CD4-positive, CD25-positive, alpha-beta regulatory T cell (primary cell): ENCODE results near the gene PDZD2. TPM values are rescaled to one million over a fixed set of nuclear protein-coding genes. Genes with fewer than 3 reads are reported as not detected.

ENCODE experiments used
- ATAC-seq, 2 donors: fragments of 150-1000 bp; cut with Tn5 transposase; one replicate each; pipeline ENCODE4 v1.10.0; 2021; ENCODE audit warnings: low read depth in 2 of 2, moderate number of reproducible peaks in 2 of 2, moderate library complexity in 1 of 2
- DNase-seq, 3 donors: peaks; one replicate each; pipeline versions ENCODE4 v3.0.0 to v3.0.0-alpha.2; 2012 to 2022; ENCODE audit warnings: mixed read lengths in 1 of 3
- H3K27ac ChIP-seq: one replicate; pipeline ENCODE4 v1.7.0; 2013; ENCODE audit warnings: mild to moderate bottlenecking, low read length; ENCODE audit not compliant: insufficient read depth, poor library complexity, severe bottlenecking
- H3K27me3 ChIP-seq: one replicate; pipeline ENCODE4 v1.7.0; 2013; ENCODE audit warnings: low read length; ENCODE audit not compliant: control insufficient read depth, insufficient read depth
- H3K36me3 ChIP-seq: one replicate; pipeline ENCODE4 v1.7.0; 2013; ENCODE audit warnings: mild to moderate bottlenecking, low read length, moderate library complexity; ENCODE audit not compliant: control insufficient read depth, insufficient read depth
- H3K4me1 ChIP-seq: 2 replicates; pipeline ENCODE4 v1.7.0; 2013; ENCODE audit warnings: mild to moderate bottlenecking, low read length; ENCODE audit not compliant: insufficient read depth, control insufficient read depth, poor library complexity, severe bottlenecking
- H3K4me3 ChIP-seq: one replicate; pipeline ENCODE4 v1.7.0; 2013; ENCODE audit warnings: low read depth, mild to moderate bottlenecking, low read length, moderate library complexity
- H3K9me3 ChIP-seq, 2 experiments: 1 replicate in 1 of 2; 2 replicates in 1 of 2; pipeline ENCODE4 v1.7.0; 2013; ENCODE audit warnings: low read length in 2 of 2, mild to moderate bottlenecking in 1 of 2, moderate library complexity in 1 of 2; ENCODE audit not compliant: control insufficient read depth in 2 of 2
- H3K27ac Mint-ChIP-seq, 3 donors: one replicate each; pipeline ENCODE4 v1.8.0; 2020 to 2022; ENCODE audit warnings: mild to moderate bottlenecking in 3 of 3, mixed read lengths in 3 of 3, moderate library complexity in 2 of 3
- H3K27me3 Mint-ChIP-seq: one replicate; pipeline ENCODE4 v1.8.0; 2022; ENCODE audit warnings: mild to moderate bottlenecking, mixed read lengths
- H3K36me3 Mint-ChIP-seq: one replicate; pipeline ENCODE4 v1.8.0; 2020; ENCODE audit warnings: mixed read lengths
- H3K4me1 Mint-ChIP-seq, 4 donors: one replicate each; pipeline ENCODE4 v1.8.0; 2020 to 2022; ENCODE audit warnings: mixed read lengths in 4 of 4, mild to moderate bottlenecking in 1 of 4
- H3K4me3 Mint-ChIP-seq, 4 donors: one replicate each; pipeline ENCODE4 v1.8.0; 2020 to 2022; ENCODE audit warnings: mild to moderate bottlenecking in 4 of 4, mixed read lengths in 4 of 4, moderate library complexity in 3 of 4
- H3K9me3 Mint-ChIP-seq, 7 donors: one replicate each; pipeline ENCODE4 v1.8.0; 2020 to 2022; ENCODE audit warnings: mixed read lengths in 7 of 7, mild to moderate bottlenecking in 3 of 7, moderate library complexity in 2 of 7
- polyA plus RNA-seq, 4 donors: library from polyadenylated mRNA; unstranded; fragments of 300-500 nt; fragmentation: Illumina TruSeq; gene quantifications; one replicate each; pipeline ENCODE4 v1.2.3, GENCODE V29; 2021
- total RNA-seq: library from RNA; stranded (reverse); gene quantifications from one replicate; pipeline ENCODE4 v1.2.3, GENCODE V29; 2022

Gene PDZD2
- total and polyA plus RNA-seq, 5 donors from 2014 or later, result 0.06 to 1.3 (median 0.25) TPM

GRCh38 chr5:31996909-31997308 lies 358.0 kb downstream of the PDZD2 start:
- Mint-ChIP-seq H3K27ac (no peak overlapping the region), H3K4me3 (no peak overlapping the region), H3K4me1 (no peaks in the 10 kb centered on the region), H3K27me3 (peaks cover 5% of the 10 kb centered on the region), H3K9me3 (peaks cover 0 to 2% (median 0%) of the 10 kb centered on the region in 7 donors), H3K36me3 (no peaks in the 10 kb centered on the region)
- ATAC-seq (no peak), DNase-seq (no peak)
- no peak overlapping the region for H3K4me3 ChIP-seq
- no peak overlapping the region for H3K27ac ChIP-seq
- H3K27me3 ChIP-seq, result no peaks in the 10 kb centered on the region
- H3K9me3 ChIP-seq, result no peaks in the 10 kb centered on the region
- no peaks in the 10 kb centered on the region for H3K36me3 ChIP-seq
- H3K4me1 ChIP-seq, result no peaks in the 10 kb centered on the region

- no peaks in the 10 kb centered on the region for H3K4me1 ChIP-seq
- H3K4me1 Mint-ChIP-seq, result no peaks in the 10 kb centered on the region
- no peak overlapping the region for H3K4me3 Mint-ChIP-seq
- no peaks in the 10 kb centered on the region for H3K36me3 ChIP-seq
- H3K27ac Mint-ChIP-seq, result no peak overlapping the region
- H3K9me3 Mint-ChIP-seq, result peaks cover 0 to 2% (median 0%) of the 10 kb centered on the region in 7 donors
- H3K27me3 Mint-ChIP-seq, result peaks cover 5% of the 10 kb centered on the region
- no peaks in the 10 kb centered on the region for H3K36me3 Mint-ChIP-seq
- H3K27ac ChIP-seq, result no peak overlapping the region
- no peak overlapping the region for H3K4me3 ChIP-seq
- no peaks in the 10 kb centered on the region for H3K9me3 ChIP-seq
- DNase-seq, result no peak
- no peaks in the 10 kb centered on the region for H3K27me3 ChIP-seq
- ATAC-seq, result no peak
These were observed 360.5 kb downstream of the PDZD2 start for GRCh38 chr5:31999470-31999869.

DNA sequence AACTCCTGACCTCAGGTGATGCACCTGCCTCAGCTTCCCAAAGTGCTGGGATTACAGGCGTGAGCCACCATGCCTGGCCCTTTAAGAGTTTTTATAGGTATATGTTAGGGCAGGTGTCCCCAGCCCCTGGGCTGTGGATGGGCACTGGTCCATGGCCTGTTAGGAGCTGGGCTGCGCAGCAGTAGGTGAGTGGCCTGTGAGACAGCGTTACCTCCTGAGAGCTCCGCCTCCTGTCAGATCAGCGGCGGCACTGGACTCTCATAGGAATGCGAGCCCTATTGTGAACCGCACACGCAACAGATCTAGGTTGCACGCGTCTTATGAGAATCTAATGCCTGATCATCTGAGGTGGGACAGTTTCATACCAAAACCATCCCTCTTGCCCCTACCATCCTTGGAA lies 361.8 kb downstream of the PDZD2 start:
- Histone ChIP-seq H3K27me3 (no peaks in the 10 kb centered on the region), H3K9me3 (no peaks in the 10 kb centered on the region), H3K36me3 (no peaks in the 10 kb centered on the region), H3K27ac (no peak overlapping the region), H3K4me1 (no peaks in the 10 kb centered on the region), H3K4me3 (no peak overlapping the region)
- Mint-ChIP-seq H3K4me1 (no peaks in the 10 kb centered on the region), H3K36me3 (no peaks in the 10 kb centered on the region), H3K4me3 (no peak overlapping the region), H3K27ac (no peak overlapping the region), H3K9me3 (peaks cover 0 to 3% (median 0%) of the 10 kb centered on the region in 7 donors), H3K27me3 (peaks cover 5% of the 10 kb centered on the region)
- DNase-seq (no peak), ATAC-seq (no peak)

DNA sequence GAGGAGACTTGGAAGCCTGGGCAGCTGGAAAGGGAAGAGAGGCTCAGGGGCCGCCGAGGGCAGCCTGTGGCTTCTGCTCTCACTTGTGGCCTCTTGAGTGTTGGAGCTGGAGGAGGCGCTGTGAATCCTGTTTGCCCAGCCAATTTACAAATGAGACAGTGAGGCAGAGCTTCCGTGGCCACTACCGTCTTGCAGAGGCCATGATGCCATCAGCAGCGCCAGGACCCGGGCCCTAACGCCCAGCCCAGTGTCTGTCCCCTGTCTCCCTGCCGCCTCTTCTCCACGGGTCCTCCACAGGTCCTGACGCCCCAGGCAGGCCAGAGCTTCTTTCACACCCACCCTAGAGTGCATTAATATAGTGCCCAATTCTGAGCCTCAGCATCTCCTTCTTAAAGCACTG lies 362.4 kb downstream of the PDZD2 start:
- H3K27me3 Mint-ChIP-seq, result peaks cover 5% of the 10 kb centered on the region
- Histone ChIP-seq H3K4me3 (no peak overlapping the region), H3K27me3 (no peaks in the 10 kb centered on the region), H3K36me3 (no peaks in the 10 kb centered on the region), H3K27ac (no peak overlapping the region), H3K4me1 (no peaks in the 10 kb centered on the region), H3K9me3 (no peaks in the 10 kb centered on the region)
- DNase-seq (no peak), ATAC-seq (no peak)
- H3K9me3 Mint-ChIP-seq, result peaks cover 0 to 3% (median 0%) of the 10 kb centered on the region in 7 donors
- H3K36me3 Mint-ChIP-seq, result no peaks in the 10 kb centered on the region
- no peak overlapping the region for H3K27ac Mint-ChIP-seq
- H3K4me1 Mint-ChIP-seq, result no peaks in the 10 kb centered on the region
- H3K4me3 Mint-ChIP-seq, result no peak overlapping the region

- Mint-ChIP-seq H3K27me3 (peaks cover 8% of the 10 kb centered on the region), H3K36me3 (no peaks in the 10 kb centered on the region), H3K4me3 (no peak overlapping the region), H3K4me1 (no peaks in the 10 kb centered on the region), H3K27ac (no peak overlapping the region), H3K9me3 (peaks cover 0 to 3% (median 0%) of the 10 kb centered on the region in 7 donors)
- Histone ChIP-seq H3K36me3 (no peaks in the 10 kb centered on the region), H3K27ac (no peak overlapping the region), H3K9me3 (no peaks in the 10 kb centered on the region), H3K4me3 (no peak overlapping the region), H3K27me3 (no peaks in the 10 kb centered on the region), H3K4me1 (no peaks in the 10 kb centered on the region)
- ATAC-seq, result no peak
- no peak for DNase-seq
These were observed 362.8 kb downstream of the PDZD2 start for GRCh38 chr5:32001707-32002106.

GRCh38 chr5:32002755-32003154 lies 363.8 kb downstream of the PDZD2 start:
- Histone ChIP-seq H3K4me1 (no peaks in the 10 kb centered on the region), H3K36me3 (no peaks in the 10 kb centered on the region), H3K27me3 (no peaks in the 10 kb centered on the region), H3K9me3 (no peaks in the 10 kb centered on the region), H3K27ac (no peak overlapping the region), H3K4me3 (no peak overlapping the region)
- DNase-seq (no peak), ATAC-seq (no peak)
- Mint-ChIP-seq H3K27ac (no peak overlapping the region), H3K27me3 (peaks cover 4% of the 10 kb centered on the region), H3K9me3 (peaks cover 0 to 3% (median 0%) of the 10 kb centered on the region in 7 donors), H3K4me1 (no peaks in the 10 kb centered on the region), H3K4me3 (no peak overlapping the region), H3K36me3 (no peaks in the 10 kb centered on the region)

DNA sequence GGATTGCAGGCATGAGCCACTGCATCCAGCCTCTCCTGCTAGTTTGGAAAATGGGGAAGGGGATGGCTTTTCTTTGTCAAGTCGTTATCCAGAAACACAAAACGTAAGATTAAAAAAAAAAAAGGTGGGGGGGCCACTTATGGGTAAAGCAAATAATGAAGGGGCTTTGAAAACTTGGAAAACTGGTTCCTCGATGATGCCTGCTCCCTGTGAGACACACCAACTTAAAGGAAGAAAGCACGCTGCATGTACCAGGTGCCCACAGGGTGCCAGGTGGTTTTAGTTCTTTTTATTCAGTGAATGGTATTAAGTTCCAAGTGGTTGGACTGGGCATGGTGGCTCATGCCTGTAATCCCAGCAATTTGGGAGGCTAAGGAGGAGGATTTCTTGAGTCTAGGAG lies 365.1 kb downstream of the PDZD2 start:
- H3K27ac Mint-ChIP-seq, result no peak overlapping the region
- Histone ChIP-seq H3K4me3 (no peak overlapping the region), H3K27me3 (no peaks in the 10 kb centered on the region), H3K4me1 (no peaks in the 10 kb centered on the region), H3K36me3 (no peaks in the 10 kb centered on the region), H3K9me3 (no peaks in the 10 kb centered on the region), H3K27ac (no peak overlapping the region)
- H3K27me3 Mint-ChIP-seq, result peaks cover 4% of the 10 kb centered on the region
- peaks cover 0 to 3% (median 0%) of the 10 kb centered on the region in 7 donors for H3K9me3 Mint-ChIP-seq
- no peaks in the 10 kb centered on the region for H3K36me3 Mint-ChIP-seq
- no peak for DNase-seq
- no peak overlapping the region for H3K4me3 Mint-ChIP-seq
- no peaks in the 10 kb centered on the region for H3K4me1 Mint-ChIP-seq
- no peak for ATAC-seq

DNA sequence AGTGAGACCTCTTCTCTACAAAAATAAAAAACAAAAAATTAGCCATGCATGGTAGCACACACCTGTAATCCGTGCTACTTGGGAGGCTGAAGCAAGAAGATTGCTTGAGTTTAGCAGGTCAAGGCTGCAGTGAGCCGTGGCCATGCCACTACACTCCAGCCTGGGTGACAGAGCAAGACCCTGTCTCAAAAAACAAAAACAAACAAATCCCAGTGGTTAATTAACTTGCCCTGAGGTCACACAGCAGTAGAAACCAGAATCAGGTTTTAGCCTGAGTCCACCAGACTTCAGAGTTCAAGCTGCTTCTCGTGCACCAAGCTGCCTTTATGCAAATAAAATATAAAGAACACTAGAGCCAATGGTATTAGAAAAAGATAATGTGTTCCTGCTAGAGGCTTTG lies 365.5 kb downstream of the PDZD2 start:
- H3K4me1 Mint-ChIP-seq, result no peaks in the 10 kb centered on the region
- no peaks in the 10 kb centered on the region for H3K36me3 ChIP-seq
- H3K27ac Mint-ChIP-seq, result no peak overlapping the region
- DNase-seq (no peak), ATAC-seq (no peak)
- H3K9me3 Mint-ChIP-seq, result peaks cover 0 to 3% (median 0%) of the 10 kb centered on the region in 7 donors
- H3K4me3 Mint-ChIP-seq, result no peak overlapping the region
- no peaks in the 10 kb centered on the region for H3K9me3 ChIP-seq
- H3K36me3 Mint-ChIP-seq, result no peaks in the 10 kb centered on the region
- no peak overlapping the region for H3K4me3 ChIP-seq
- H3K4me1 ChIP-seq, result no peaks in the 10 kb centered on the region
- H3K27me3 ChIP-seq, result no peaks in the 10 kb centered on the region
- H3K27ac ChIP-seq, result no peak overlapping the region
- H3K27me3 Mint-ChIP-seq, result peaks cover 4% of the 10 kb centered on the region
